ENCODE results near the gene TBXAS1.

GRCh38 chr7:140010194-140010895 is 181.3 kb downstream of the TBXAS1 start:
- TF ChIP-seq CTCF (IDR thresholded peaks at IDR 0.05) (no peak), POLR2A (IDR thresholded peaks at IDR 0.05) (no peak), POLR2AphosphoS5 (IDR thresholded peaks at IDR 0.05) (no peak)
